Endothelial cell (in vitro differentiated cells): Measurements from ENCODE around the gene LSS. TPM values are rescaled to one million over a fixed set of nuclear protein-coding genes. Genes with fewer than 3 reads are reported as not detected.

Experiments used
- DNase-seq: peaks from one replicate; pipeline ENCODE4 v3.0.0; 2021; ENCODE audit warnings: low spot score
- H3K27ac Mint-ChIP-seq: one replicate; pipeline ENCODE4 v1.8.0; 2021; ENCODE audit warnings: mixed read lengths, inconsistent platforms; ENCODE audit not compliant: unreplicated experiment
- H3K27me3 Mint-ChIP-seq: one replicate; pipeline ENCODE4 v1.8.0; 2021; ENCODE audit warnings: mild to moderate bottlenecking, moderate library complexity, mixed read lengths, inconsistent platforms; ENCODE audit not compliant: unreplicated experiment
- H3K36me3 Mint-ChIP-seq: one replicate; pipeline ENCODE4 v1.8.0; 2021; ENCODE audit warnings: mild to moderate bottlenecking, low read depth, mixed read lengths, inconsistent platforms; ENCODE audit not compliant: unreplicated experiment
- H3K4me1 Mint-ChIP-seq: one replicate; pipeline ENCODE4 v1.8.0; 2021; ENCODE audit warnings: mild to moderate bottlenecking, mixed read lengths, inconsistent platforms; ENCODE audit not compliant: unreplicated experiment
- H3K4me3 Mint-ChIP-seq: one replicate; pipeline ENCODE4 v1.8.0; 2021; ENCODE audit warnings: mild to moderate bottlenecking, mixed read lengths, inconsistent platforms; ENCODE audit not compliant: unreplicated experiment
- H3K9me3 Mint-ChIP-seq: one replicate; pipeline ENCODE4 v1.8.0; 2021; ENCODE audit warnings: mixed read lengths, inconsistent platforms; ENCODE audit not compliant: unreplicated experiment
- CTCF ChIP-seq: fragments of 200-600 bp; sonication (generic); IDR thresholded peaks from one replicate; pipeline ENCODE4 v1.5.0; 2021; ENCODE audit warnings: antibody characterized with exemption; ENCODE audit not compliant: unreplicated experiment
- total RNA-seq: library from RNA; stranded (reverse); fragmentation: NEBNext Ultra II Directional; extraction: Animal tissue kit (Norgen Biotek cat#: 25700); gene quantifications from one replicate; pipeline ENCODE4 v1.2.1, GENCODE V29; 2021; ENCODE audit not compliant: unreplicated experiment

The LSS gene
- total RNA-seq, 1 donor from 2014 or later: 157 TPM

GRCh38 chr21:46250146-46250725 lies 21.7 kb upstream of the LSS start:
- Mint-ChIP-seq H3K27ac (no peak overlapping the region), H3K27me3 (peaks cover 4% of the 10 kb centered on the region), H3K4me1 (peaks cover 20% of the 10 kb centered on the region), H3K36me3 (peaks cover 66% of the 10 kb centered on the region), H3K4me3 (peak overlapping the region; percentile 57), H3K9me3 (no peaks in the 10 kb centered on the region)
- TF ChIP-seq CTCF: no peak
- no peak for DNase-seq

GRCh38 chr21:46248827-46249226 lies 20.3 kb upstream of the LSS start:
- Mint-ChIP-seq H3K4me1 (peaks cover 12% of the 10 kb centered on the region), H3K4me3 (peak overlapping the region; percentile 43), H3K36me3 (peaks cover 56% of the 10 kb centered on the region), H3K27me3 (peaks cover 4% of the 10 kb centered on the region), H3K27ac (no peak overlapping the region), H3K9me3 (no peaks in the 10 kb centered on the region)
- DNase-seq: no peak
- no peak for TF ChIP-seq CTCF

GRCh38 chr21:46248422-46248782 lies 19.8 kb upstream of the LSS start:
- Mint-ChIP-seq H3K27ac (no peak overlapping the region), H3K36me3 (peaks cover 53% of the 10 kb centered on the region)

GRCh38 chr21:46247699-46248421 lies 19.3 kb upstream of the LSS start:
- H3K4me1 Mint-ChIP-seq: peaks cover 11% of the 10 kb centered on the region
- H3K9me3 Mint-ChIP-seq: no peaks in the 10 kb centered on the region
- no peak for DNase-seq
- H3K27me3 Mint-ChIP-seq: peaks cover 4% of the 10 kb centered on the region
- H3K36me3 Mint-ChIP-seq: peaks cover 55% of the 10 kb centered on the region
- TF ChIP-seq CTCF: no peak
- H3K4me3 Mint-ChIP-seq: no peak overlapping the region
- H3K27ac Mint-ChIP-seq: no peak overlapping the region

More at GRCh38 chr21:46248422-46248782, 19.8 kb upstream of the LSS start:
- Mint-ChIP-seq H3K27me3 (peaks cover 4% of the 10 kb centered on the region), H3K4me1 (peaks cover 11% of the 10 kb centered on the region), H3K4me3 (no peak overlapping the region), H3K9me3 (no peaks in the 10 kb centered on the region)
- no peak for TF ChIP-seq CTCF
- no peak for DNase-seq

GRCh38 chr21:46246345-46246744 lies 17.8 kb upstream of the LSS start:
- Mint-ChIP-seq H3K4me1 (peaks cover 11% of the 10 kb centered on the region), H3K4me3 (peak overlapping the region; percentile 43), H3K27ac (no peak overlapping the region), H3K9me3 (no peaks in the 10 kb centered on the region), H3K27me3 (peaks cover 4% of the 10 kb centered on the region), H3K36me3 (peaks cover 57% of the 10 kb centered on the region)
- DNase-seq: no peak
- TF ChIP-seq CTCF: no peak
